ENCODE measurements around the gene CTNS.
A peak's percentile ranks its signal among the peaks of the same experiment; 100 is the strongest.
"Not testable (repeated sequence)": the region's sequence is repeated elsewhere in the genome, so short reads cannot be mapped to it uniquely, and the experiment has no call there.

The CTNS gene

GRCh38 chr17:3688852-3689261, 52.3 kb downstream of the CTNS start:
- DNase-seq, result no peak

- DNase-seq, result no peak
Observed at GRCh38 chr17:3689262-3690093, 52.9 kb downstream of the CTNS start.

- no peak for DNase-seq
Observed at GRCh38 chr17:3690094-3690715, 53.6 kb downstream of the CTNS start.

- no peak for DNase-seq
Observed at GRCh38 chr17:3691617-3692067, 55.1 kb downstream of the CTNS start.

GRCh38 chr17:3692346-3692745, 55.8 kb downstream of the CTNS start:
- no peak for DNase-seq

- DNase-seq, result no peak
Observed at GRCh38 chr17:3693141-3693540, 56.6 kb downstream of the CTNS start.

GRCh38 chr17:3693829-3694231, 57.3 kb downstream of the CTNS start:
- DNase-seq, result peak; percentile 70

- DNase-seq, result no peak
Observed at GRCh38 chr17:3695129-3695722, 58.7 kb downstream of the CTNS start.

GRCh38 chr17:3695723-3696411, 59.3 kb downstream of the CTNS start, which contains the start of gene P2RX5:
Gene P2RX5, minus strand, starts transcription at chr17:3696155. Its CDS starts 150 bp downstream, at chr17:3696005.
- DNase-seq, result peak; percentile 63

GRCh38 chr17:3697103-3697476, 60.5 kb downstream of the CTNS start:
- no peak for DNase-seq

GRCh38 chr17:3698139-3698538, 61.6 kb downstream of the CTNS start:
- DNase-seq, result no peak

- DNase-seq, result no peak
Observed at GRCh38 chr17:3699951-3700350, 63.4 kb downstream of the CTNS start.

- not testable (repeated sequence) for DNase-seq
Observed at GRCh38 chr17:3702041-3702539, 65.5 kb downstream of the CTNS start.

- no peak for DNase-seq
Observed at GRCh38 chr17:3704931-3705717, 68.6 kb downstream of the CTNS start.

GRCh38 chr17:3705718-3705984, 69.1 kb downstream of the CTNS start:
- not testable (repeated sequence) for DNase-seq

- DNase-seq, result no peak
Observed at GRCh38 chr17:3708366-3708765, 71.8 kb downstream of the CTNS start.

- peak; percentile 52 for DNase-seq
Observed at GRCh38 chr17:3710951-3711383, 74.4 kb downstream of the CTNS start.
